ENCODE measurements around the gene SLC9B1. TPM values are rescaled to one million over a fixed set of nuclear protein-coding genes. Genes with fewer than 3 reads are reported as not detected.

Gene SLC9B1
- total and polyA plus RNA-seq, 2 of the 8 experiments (the other 6 are each of a cell fraction or from before 2014, with no cell fraction given), result 0.08 to 0.19 TPM

DNA sequence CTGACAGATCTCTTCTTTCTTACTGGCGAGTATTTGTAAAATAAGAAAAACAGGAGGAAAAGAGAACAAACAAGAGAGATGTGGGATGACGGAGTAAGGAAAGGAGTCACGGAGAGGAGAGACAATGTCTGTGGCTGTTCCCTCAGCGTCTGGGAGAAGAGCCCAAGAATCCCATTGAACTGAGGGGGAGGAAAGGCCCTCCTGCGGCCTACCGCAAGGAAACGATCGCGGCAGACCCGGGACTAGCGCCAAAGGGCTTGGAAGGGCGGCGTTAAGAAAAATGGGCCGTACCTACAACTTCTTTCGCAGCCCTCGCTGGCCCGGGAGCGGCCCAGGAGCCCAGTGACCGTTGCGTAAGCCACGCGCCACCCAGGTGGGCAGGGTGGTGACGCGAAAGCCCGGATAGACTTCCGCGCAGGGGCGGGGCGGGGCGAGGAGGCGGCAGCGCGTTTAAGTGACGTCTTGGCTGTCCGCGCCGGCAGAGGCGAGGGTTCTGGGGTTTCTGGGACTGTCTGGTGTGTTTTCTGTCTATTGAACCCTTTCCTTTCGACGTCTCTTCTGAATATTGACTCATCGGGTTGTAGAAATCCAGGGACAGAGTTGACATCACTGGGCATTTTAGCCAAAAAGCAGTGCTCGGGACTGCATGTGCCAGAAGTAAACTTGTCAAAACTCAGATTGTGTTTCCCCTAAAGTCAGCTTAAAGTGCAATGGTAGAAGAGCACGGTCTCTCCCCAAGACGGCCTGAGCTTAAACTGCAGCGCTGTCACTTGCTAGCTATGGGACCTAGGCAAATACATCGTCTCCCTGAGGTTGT is at the start of gene SLC9B1 (continued):
- TF ChIP-seq BACH1 (IDR thresholded peaks at IDR 0.05; ENCODE audit: low read length) (0 out of 2 replicates have a peak, but pooled peaks have one; percentile 21), CHD2 (IDR thresholded peaks at IDR 0.05; ENCODE audit: low read length) (no peak), RNF2 (IDR thresholded peaks at IDR 0.05; ENCODE audit: borderline replicate concordance, low read depth, low read length, missing control alignments, poor library complexity, severe bottlenecking) (no peak), TAF7 (optimal IDR thresholded peaks at IDR 0.05; ENCODE audit: borderline replicate concordance, low read depth, low read length) (peak; percentile 63), NRF1 (IDR thresholded peaks at IDR 0.05; ENCODE audit: low read depth, low read length) (peak; percentile 21; the same call in 1 of the 2 replicates), SRF (IDR thresholded peaks at IDR 0.05; ENCODE audit: low read depth, low read length) (peak; percentile 78), PHF8 (conservative IDR thresholded peaks at IDR 0.05; ENCODE audit: low read depth, low read length) (peak; percentile 85), RXRA (IDR thresholded peaks at IDR 0.05; ENCODE audit: insufficient read depth, low read depth, low read length) (no peak), KDM5A (IDR thresholded peaks at IDR 0.05; ENCODE audit: low read length) (0 out of 2 replicates have a peak, but pooled peaks have one; percentile 37), CEBPB (IDR thresholded peaks at IDR 0.05; ENCODE audit: low read depth, low read length) (peak; percentile 99), EP300 (IDR thresholded peaks at IDR 0.05; ENCODE audit: borderline replicate concordance in 1 of 2, low read depth in 2 of 2, low read length in 2 of 2) (peak in 1 of 2 experiments; percentile 74; a peak in 1 of 3 replicates), CBX5 (IDR thresholded peaks at IDR 0.05; ENCODE audit: low read depth, low read length) (no peak), TAF1 (IDR thresholded peaks at IDR 0.05; ENCODE audit: low read depth, low read length) (peak; percentile 88), KDM4A (IDR thresholded peaks at IDR 0.05; ENCODE audit: low read depth, low read length, severe bottlenecking) (peak; percentile 85), SUZ12 (IDR thresholded peaks at IDR 0.05; ENCODE audit: low read length) (no peak), SP2 (IDR thresholded peaks at IDR 0.05; ENCODE audit: low read length) (no peak)
- TF ChIP-seq, protein P1, sequence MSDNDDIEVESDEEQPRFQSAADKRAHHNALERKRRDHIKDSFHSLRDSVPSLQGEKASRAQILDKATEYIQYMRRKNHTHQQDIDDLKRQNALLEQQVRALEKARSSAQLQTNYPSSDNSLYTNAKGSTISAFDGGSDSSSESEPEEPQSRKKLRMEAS (IDR thresholded peaks at IDR 0.05), result peak; percentile 94
- TF ChIP-seq, protein P2, sequence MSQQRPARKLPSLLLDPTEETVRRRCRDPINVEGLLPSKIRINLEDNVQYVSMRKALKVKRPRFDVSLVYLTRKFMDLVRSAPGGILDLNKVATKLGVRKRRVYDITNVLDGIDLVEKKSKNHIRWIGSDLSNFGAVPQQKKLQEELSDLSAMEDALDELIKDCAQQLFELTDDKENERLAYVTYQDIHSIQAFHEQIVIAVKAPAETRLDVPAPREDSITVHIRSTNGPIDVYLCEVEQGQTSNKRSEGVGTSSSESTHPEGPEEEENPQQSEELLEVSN (IDR thresholded peaks at IDR 0.05), result peak; percentile 74
- TF ChIP-seq, protein P3, sequence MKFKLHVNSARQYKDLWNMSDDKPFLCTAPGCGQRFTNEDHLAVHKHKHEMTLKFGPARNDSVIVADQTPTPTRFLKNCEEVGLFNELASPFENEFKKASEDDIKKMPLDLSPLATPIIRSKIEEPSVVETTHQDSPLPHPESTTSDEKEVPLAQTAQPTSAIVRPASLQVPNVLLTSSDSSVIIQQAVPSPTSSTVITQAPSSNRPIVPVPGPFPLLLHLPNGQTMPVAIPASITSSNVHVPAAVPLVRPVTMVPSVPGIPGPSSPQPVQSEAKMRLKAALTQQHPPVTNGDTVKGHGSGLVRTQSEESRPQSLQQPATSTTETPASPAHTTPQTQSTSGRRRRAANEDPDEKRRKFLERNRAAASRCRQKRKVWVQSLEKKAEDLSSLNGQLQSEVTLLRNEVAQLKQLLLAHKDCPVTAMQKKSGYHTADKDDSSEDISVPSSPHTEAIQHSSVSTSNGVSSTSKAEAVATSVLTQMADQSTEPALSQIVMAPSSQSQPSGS (IDR thresholded peaks at IDR 0.05; ENCODE audit: low read length), result no peak
- TF ChIP-seq, protein P4, sequence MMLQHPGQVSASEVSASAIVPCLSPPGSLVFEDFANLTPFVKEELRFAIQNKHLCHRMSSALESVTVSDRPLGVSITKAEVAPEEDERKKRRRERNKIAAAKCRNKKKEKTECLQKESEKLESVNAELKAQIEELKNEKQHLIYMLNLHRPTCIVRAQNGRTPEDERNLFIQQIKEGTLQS (IDR thresholded peaks at IDR 0.05; ENCODE audit: insufficient read depth, low read depth, low read length), result peak; percentile 83

All from H1 (cell line).